Stimulated activated CD8-positive, alpha-beta memory T cell treated with anti-CD3 and anti-CD28 coated beads, Interleukin-7, amount 100 ng/mL, for 48 hours (primary cell): ENCODE results near the gene PTPRK.

Experiments used
- DNase-seq, 2 donors: peaks; one replicate each; pipeline ENCODE4 v3.0.0-alpha.2; 2020; ENCODE audit warnings: low read depth in 1 of 2; ENCODE audit errors: extremely low read depth in 1 of 2

PTPRK gene

DNA sequence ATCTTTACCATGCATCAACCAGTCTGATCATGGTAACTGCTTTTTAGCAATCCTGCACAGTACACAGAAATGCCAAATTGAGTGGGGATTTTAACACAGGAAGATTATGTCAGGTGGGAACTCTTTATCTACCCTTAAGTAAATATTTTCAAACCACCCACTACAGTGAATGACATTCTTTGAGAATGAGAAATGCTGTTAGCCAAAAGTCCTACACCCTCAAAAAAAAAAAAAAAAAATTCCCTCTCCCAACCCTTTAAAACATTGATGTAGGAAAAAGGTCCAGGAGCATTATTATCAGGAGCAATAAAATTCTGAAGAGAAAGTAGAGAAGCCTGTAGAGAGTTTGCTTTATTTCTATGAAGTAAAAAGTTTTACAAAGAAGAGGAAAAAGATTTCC, 312.3 kb downstream of the PTPRK start:
- no peak for DNase-seq

DNA sequence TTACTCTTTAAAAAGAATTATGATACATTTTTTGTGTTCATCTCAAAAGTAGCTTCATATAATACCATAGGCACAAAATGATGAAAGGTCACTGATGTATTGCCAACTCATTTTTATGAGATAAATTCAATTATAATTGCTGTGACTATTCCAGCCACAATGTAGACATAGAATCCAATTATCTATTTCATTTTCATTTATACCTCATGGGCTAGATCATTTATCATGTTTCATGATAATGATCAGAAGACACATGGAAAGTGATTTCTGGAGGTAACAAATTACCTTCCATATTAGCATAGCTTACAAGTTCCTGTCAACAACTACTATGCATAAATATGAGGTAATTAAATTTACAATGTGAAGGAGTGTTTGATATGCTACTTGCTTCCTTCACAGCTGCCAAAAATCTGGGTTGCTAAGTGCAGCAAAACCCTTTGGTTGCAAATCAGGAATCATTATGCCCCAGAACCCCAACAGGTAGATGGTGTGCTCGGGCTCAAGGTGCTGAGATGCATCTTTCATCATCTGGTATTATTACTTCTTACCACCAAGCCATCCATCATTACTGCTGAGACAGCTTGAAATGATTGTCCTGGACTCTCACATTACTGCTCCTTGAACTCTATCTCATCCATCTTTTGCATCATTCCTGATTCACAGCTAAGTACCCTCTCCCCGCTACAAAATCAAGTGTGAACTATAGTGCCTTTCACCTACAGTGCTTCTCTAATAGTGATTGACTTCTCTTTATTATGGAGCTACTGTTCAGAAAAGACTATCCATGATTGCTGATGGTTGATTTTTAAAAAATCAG, 313.6 kb downstream of the PTPRK start:
- no peak for DNase-seq

DNA sequence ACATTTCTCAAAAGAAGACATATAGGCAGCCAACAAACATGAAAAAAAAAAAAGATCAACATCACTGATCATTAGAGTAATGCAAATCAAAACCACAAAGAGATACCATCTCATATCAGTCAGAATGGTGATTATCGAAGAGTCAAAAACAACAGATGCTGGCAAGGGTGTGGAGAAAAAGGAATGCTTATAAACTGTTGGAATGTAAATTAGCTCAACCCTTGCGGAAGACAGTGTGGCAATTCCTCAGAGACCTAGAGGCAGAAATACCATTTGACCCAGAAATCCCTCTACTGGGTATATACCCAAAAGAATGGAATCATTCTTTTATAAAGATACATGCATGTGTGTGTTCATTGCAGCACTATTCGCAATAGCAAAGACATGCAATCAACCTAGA, 315.8 kb downstream of the PTPRK start:
- DNase-seq = no peak

DNA sequence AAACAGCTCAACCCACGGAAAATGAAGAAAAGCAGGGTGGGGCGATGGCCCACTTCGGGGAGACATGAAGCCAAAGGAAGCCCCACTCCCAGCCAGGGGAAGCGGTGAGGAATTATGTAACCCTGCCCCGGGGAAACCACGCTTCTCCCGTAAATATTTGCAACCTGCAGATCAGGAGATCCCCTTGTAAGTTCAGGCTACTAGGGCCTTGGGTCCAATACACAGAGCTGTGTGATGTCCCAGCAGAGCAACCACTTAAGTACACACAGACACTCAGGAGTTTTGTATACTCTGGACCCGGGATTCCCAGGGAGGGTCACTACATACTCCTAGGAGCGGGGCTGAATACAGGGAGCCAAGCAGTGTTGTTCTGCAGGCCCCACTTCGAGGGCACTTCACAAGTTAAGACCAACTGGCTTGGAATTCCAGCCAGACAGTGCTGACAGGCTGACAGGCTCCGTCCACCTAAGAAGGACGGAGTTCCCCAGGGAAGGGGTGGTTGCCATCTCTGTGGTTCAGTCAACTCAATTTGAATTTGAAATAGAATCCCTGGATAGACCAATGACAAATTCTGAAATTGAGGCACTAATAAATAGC, 318.1 kb downstream of the PTPRK start:
- no peak for DNase-seq

DNA sequence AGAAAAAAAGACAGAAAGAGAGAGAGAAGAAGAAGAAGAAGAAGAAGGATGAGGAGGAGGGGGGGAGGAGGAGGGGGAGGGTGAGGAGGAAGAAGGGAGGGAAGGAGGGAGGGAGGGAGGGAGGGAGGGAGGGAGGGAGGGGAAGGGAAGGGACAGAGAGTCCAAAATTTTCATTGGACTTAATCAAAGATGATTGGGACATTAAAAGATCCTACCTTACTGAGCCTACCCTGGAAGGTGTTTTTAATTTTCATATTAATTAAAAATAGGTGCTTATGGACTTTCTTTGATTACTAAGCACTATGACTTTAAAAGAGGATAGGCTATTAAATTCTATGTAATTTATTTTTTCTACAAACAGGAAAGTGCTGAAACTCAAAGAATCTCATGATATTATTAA, 319.6 kb downstream of the PTPRK start:
- DNase-seq = no peak

DNA sequence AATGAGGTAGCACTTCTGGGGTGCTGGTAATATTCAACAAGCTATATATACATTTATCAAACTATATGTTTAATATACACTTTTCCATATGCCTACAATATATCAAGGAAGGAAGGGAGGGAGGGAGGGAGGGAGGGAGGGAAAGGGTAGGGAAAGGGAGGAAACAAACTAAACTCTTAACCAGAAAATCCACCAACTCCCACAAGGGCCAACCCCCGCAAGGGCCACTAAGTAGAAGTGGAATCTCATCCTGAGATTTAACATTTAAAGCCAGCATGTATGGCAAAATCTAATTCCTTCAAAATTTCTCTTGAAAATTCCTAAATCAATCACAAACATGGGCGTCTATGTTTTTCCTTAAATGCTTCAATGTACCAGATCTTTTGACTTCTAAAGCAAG, 320.9 kb downstream of the PTPRK start:
- no peak for DNase-seq

DNA sequence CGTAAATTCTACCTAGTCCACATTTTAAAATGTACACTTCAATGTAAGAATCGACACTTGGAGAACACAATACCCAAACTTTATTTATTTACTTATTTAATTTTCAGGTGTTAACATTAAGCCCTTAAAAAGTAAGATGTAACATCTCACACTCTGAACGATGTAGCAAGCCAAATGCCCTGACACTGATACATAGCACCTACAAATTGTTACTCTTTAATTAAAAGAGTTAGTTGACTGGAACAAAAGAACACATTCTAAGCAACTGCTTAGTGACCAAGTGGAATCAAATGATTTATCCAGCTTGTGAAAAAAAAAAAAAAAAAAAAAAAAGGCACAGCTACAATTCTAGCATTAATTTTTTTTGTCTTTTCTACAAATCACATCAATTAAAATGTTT, 327.4 kb downstream of the PTPRK start:
- no peak for DNase-seq

DNA sequence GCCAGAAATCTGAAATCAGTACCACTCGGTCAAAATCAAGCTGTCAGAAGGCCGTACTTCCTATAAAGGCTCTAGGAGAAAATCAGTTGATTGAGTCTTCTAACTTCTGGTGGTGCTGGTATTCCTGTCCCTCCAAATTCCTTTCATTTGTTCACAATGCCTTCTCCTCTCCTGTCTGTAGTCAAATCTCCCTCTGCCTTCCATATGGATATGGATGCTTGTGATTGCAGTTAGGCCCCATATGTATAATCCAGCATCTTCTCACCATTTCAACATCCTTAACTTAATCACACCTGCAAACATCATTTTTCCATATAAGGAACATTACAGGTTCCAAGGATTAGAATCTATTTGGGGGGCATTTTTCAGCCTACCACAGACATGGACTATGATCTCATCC, 331.7 kb downstream of the PTPRK start:
- no peak for DNase-seq

DNA sequence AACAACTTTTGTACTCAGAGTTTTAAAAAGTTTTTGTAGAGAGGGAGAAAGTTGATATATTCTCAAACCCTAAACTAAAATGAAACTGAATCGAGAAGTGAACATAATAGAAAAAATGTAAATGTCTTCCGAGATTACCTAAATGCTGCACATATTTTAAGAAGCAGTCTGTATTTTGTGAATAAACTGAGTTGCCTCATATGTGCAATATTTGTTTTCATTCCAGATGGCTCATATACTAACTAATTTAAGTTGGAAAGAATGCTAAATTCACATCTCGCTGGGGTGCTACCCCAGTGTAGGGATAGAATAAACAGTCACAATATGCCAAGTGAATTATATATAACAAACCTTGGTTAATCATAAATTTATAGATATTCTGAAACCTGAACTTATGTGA, 333.7 kb downstream of the PTPRK start:
- no peak for DNase-seq

DNA sequence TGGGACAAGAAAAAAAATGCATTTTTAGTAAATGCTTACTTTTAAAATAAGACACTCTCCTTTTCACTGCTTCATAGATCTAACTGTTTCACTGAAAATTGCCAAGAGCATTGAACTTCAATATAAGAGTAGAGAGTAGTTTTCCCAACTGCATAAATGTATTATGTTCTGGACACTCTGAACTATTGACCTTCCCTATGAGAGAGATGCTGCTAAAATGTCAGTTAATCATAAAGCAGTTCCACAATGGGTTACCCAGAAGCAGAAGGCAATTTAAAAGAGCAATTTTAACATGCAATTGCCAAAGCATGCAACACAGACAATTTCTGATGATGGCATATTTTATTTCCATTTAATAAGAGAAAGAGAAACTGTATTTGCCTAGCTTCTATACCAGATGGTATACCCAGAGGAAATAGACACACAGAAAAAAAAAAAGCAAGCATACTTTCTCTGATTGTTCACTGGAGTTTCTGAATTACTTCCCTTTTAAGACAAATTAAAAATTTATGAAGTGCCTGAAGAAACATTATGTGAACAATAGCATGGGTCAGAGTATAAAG, 340.4 kb downstream of the PTPRK start:
- no peak for DNase-seq

DNA sequence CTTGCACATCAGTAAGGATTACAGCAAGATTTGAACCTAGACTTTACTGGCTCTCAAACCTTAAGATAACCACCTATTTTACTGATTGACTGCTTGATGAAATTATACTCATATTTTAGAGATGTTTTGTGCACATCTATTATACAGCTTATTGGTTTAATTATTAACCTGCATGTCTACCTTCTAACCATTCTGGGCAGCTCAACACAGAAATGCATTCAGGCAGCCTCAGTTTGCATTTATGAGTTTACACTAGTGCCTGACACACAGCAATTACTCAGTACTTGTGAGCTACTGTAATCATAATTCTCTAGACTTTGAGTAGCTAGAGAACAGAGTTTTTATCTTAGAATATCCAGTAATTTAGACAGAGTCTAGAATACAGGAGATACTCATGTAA, 345.7 kb downstream of the PTPRK start:
- no peak for DNase-seq

DNA sequence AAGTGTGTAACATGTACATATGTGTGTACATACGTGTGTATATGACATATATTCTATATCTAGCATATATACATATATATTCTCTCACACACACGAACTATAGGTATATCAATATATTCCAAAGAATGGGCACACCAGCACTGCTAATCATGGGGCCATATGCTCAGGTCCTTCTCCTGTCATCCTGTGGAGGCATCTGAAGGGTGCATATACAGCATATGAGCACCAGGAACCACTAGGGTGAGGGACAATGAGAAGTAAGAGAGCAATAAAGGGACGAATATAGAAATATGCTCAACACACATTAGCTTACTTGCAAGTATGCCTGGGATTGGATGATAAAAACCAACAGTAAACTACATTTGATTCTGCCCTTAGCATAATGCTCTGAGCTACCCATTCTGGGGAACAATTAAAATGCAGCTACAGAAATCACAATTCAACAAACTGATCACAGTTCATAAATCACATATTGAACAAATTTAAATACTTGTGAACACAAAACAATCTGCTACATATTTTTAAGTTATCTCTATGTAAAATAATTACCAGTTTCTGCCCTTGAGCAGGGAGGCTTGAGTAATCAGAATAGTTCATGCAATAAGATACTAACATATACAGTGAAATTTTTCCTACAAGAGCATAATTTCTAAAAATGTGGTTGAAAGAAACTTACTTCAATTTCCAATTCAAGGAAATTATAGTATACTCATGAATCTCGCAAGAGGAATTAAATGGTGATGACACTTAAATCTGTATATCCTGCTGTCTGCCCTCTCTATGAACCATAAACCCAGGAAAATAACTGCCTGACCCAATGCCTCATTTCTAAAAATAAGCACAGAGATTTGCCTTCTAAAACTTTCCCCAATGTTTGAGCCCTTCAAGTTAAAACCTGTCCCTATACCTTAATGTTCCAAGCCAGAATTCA, 347.4 kb downstream of the PTPRK start:
- no peak for DNase-seq

DNA sequence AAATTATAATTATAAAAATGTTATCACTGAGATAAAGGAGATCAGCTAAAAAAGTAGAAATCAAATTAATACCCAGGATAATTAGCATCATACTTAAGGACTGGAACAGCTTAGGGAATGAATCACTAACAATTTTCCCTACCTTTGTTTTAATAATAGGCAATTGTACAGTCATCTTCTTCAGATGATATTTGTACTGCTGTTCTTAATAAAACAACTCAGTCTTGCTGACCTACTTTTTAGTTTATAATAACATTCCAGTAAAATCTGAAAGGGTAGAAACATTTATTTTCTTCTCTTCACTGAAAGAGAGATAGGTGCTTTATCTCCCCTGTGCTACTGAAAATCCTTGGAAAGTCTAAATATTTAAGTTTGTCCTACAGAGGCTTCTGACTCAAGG, 348.3 kb downstream of the PTPRK start:
- DNase-seq = no peak

DNA sequence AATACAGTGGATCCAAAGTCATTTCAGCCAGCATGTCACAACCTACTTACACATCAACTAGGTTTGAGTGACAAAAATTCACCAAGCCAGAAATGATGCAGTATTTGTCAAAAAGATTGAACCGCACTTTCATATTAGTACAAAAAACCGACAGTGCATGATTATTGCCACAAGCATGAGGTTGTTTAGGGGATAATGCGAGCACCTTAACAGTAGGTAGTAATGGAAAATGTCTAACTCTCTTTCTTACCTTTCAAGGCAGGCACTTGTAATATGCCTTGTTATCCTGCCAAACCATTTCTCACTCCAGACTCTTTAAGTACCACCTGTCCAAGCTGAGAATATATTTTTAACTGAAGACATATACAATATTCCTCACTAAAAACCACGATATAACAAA, 349.2 kb downstream of the PTPRK start:
- no peak for DNase-seq

DNA sequence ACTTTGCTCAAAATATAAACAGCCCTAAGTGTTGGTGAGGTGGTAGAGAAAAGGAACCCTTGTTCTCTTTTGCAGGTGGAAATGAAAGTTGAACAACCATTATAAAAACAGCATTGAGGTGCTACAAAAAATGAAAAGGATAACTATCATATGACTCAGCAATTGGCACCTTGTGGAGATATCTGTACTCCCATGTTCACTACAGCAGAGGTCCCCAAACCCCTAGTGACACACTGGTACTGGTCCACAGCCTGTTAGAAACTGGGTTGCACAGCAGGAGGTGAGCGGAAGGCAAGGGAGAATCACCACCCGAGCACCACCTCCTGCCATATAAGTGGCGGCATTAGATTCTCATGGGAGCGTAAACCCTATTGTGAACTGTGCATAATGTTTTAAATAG, 352.2 kb downstream of the PTPRK start:
- DNase-seq = no peak

DNA sequence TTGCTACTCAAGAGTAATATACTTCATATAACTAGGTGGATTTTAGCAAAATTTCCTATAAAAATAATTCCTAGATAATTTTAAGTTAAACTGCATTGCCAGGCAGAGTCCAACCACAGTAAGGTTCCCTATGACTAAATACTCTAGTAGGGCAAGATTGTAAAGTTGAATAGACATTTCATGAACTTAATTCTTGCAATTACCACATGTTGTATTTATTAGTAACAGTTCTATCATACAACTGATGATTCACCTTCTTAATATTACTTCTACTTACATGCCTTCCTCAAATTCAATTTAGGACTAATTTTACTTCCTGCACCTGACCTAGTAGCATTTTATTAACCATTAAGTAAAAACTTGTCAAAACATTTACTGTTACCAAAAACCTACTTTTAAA, 352.8 kb downstream of the PTPRK start:
- DNase-seq = no peak

DNA sequence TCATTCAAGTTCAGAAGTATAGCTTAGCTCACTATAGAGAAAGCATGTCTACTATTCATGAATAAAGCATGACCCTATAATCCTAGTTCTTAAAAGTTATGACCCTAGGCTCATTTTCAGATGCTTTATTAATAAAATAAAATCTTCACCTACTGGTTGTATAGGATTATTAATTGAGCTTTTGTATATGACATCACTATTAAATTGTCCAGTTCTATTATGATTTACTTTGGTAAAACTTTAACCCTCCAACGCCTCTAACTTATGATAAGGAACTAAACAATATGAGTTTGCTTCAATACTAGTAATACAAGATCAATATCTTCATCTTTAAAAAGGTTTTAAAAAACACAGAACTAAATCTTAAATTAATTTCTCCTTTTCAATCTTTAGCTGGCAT, 356.1 kb downstream of the PTPRK start:
- no peak for DNase-seq

DNA sequence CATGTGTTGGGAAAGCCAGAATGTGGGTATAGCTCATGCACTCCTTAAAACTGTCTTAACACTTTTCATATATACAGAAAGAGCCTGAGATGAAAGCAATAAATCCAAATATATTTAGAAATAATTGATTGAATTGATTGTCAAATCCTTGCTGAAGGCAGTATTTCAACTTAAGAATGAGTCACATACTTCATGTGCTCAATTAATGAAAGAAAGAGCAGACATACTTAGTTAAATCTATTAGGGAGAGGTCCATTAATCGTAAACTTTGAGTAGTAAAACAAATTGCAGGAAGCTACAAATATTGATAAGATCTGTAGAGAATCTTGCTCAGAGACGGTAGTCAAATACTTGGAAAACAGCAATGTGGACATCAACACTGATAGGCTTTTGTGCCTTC, 358.0 kb downstream of the PTPRK start:
- DNase-seq = no peak

DNA sequence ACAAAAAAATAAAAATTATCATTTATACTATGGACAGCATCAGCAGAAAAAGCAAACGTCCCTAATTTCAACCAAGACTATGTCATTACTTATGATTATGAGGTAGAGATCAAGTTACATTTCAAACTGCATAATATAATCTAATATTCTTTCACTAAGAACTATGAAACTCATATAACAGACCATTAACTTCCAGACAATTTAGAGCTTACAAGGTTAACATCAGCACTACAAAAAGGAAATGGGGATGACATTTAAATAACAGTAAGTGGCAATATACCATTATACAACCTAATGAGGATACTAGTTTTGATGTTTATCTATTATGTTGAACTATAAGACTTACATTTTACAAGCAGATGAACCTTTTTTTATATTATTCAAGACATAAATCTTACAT, 358.6 kb downstream of the PTPRK start:
- no peak for DNase-seq

DNA sequence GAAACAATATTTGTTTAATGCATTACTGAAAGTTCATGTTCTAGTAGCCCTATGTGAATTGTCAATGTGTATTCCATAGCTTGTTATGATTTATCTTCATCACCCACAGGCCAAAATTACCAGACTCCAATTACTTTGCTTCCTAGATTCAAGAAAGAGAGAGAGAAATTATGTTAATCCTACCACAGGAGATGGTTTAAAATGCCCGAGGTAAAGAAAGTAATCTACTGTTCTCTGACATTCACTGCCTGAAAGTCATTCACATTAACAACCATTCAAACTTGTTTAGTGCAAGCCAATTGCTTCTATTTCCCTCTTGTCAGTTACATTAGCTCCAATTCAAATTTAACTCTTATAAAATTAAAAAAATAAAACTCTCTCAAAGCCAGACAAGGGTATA, 359.1 kb downstream of the PTPRK start:
- no peak for DNase-seq

DNA sequence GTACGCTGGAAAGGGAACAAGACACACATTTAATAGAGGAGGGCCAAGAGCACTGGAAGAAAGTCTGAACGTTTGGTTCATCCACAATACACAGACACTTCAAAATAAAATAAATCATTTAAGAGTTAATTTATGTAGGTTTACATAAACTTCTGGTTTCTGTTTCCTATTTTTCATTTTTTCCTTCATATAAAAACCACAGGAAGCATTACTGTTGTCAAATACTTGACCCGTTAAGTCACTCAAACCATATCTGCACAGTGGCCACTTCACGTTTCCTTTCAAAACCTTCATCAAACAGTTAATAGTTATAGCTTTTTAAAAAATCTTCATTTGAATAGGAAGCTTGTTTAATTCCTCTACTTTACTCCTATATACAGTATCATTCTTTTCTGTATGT, 361.9 kb downstream of the PTPRK start:
- no peak for DNase-seq
